HG02763 (cell line): ENCODE results near the gene ECE1.
A peak's percentile ranks its signal among the peaks of the same experiment; 100 is the strongest.
"Not testable (repeated sequence)": the region's sequence is repeated elsewhere in the genome, so short reads cannot be mapped to it uniquely, and the experiment has no call there.

Experiments
- ATAC-seq: cut with Tn5 transposase; IDR thresholded peaks from one replicate; pipeline ENCODE4 v1.9.1; 2021; ENCODE audit warnings: mild to moderate bottlenecking, moderate library complexity; ENCODE audit not compliant: unreplicated experiment

ECE1 gene

DNA sequence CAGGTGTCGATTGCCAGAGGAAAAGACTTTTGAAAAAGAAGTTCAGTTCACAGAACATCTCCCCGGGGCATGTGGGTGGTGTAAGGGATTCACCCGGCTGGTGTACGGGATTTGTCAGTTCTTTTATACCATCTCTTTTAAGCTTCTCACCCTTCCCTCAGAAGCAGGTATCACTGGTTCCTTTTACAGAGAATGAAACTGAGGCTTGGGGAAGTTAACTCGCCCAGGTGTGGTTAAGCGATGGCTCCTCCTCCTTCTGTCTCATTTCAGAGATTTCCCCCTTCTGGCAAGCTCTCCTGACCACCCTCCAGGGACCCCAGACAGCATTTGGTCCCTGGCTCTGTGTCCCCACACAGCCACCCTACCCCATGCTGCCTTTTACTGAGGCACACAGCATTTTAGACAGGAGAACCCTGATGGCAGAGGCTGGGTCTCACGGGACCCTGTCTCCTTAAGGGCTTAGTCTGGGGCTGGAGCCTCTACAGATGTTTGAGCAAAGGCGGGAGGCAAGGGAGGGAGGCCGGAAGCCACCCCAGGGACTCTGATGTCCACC is 2.8 kb upstream of the ECE1 start:
- peak; percentile 31 for ATAC-seq

GRCh38 chr1:21292503-21292983 is 2.3 kb upstream of the ECE1 start:
- ATAC-seq = no peak

GRCh38 chr1:21291964-21292363 is 1.7 kb upstream of the ECE1 start:
- no peak for ATAC-seq

- no peak for ATAC-seq
Measured at GRCh38 chr1:21291184-21291583, 921 bp upstream of the ECE1 start.

DNA sequence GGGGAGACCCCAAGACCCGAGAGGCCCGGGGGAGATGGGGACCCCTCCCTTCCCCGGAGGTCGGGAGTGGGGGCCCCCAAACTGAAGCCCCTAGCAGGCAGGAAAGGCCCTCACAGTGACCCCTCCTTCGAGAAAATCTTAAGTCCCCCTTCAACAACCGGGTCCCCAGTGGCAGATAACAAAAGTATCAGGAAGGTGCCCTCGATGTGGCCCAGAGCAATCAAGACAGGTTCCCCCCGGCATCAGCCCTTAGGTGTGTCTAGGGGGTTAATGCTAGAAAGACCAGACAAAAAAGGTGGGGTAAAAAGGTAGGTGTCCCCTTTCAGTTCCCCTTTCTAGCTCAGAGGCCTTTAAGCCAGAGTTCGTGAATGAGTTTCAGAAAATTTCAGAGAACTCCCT is 282 bp upstream of the ECE1 start:
- no peak for ATAC-seq

DNA sequence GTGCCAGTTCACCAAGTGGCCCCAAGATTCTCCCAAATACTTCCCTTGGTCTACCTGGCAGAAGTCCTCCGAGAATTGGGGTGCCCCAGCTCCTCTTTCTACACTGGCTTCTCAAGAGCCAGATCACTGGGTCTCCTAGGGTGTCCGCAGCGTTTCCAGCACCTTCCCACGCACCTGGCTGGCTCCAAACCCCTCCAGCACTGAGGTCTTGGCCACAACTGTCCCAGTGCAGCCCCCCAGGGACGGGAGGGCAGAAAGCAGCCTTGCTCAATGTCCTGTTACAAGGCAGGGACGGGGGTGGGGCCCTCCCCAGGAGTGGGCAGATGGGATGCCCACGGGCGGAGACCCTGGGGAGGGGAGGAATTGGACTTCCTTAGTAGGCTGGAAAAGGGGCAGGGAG is 1.1 kb downstream of the ECE1 start:
- ATAC-seq = no peak

GRCh38 chr1:21287905-21288514 is 2.3 kb downstream of the ECE1 start:
- no peak for ATAC-seq

GRCh38 chr1:21285386-21285785 is 4.9 kb downstream of the ECE1 start:
- ATAC-seq = not testable (repeated sequence)

GRCh38 chr1:21285055-21285372 is 5.2 kb downstream of the ECE1 start:
- no peak for ATAC-seq

DNA sequence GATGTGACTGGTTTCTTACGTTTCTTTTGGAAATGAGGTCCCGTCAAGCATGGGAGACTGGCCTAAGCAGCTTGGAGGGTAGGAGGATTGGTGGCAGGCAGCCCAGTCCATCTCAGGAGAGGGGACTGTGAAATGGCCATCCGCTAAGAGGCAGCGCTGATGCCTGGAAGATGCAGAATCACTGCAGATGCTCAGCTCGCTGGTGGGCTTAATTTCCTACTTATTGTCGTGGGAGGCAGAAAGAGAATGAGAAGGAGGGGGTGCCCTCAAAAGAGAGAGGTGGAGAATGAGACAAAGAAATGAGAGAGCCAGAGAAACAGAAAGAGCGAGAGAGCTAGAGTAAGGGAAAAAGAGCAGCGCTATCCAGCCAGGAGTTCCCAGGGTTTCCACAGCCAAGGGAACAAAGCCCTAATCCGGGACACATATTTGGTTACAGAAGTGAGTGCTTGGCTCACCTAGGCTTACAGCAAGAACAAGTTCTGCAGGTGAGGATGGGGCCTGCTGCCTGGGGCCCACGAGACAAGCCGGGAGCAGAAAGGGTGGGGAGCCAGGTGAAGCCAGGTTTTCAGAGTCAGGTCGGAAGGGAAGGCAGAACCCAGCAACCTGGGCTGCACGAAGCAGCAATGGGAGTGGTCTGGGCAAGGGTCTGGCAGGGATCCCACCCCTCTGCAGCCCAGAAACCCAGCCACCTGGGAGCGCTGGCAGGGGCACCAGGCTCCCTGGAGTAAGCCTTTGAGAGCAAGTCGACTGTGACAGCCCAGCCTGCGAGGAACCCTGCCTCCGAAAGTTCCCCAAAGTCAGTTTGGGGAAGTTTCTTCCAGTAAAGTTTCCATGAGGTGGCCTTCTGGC is 5.8 kb downstream of the ECE1 start:
- no peak for ATAC-seq

DNA sequence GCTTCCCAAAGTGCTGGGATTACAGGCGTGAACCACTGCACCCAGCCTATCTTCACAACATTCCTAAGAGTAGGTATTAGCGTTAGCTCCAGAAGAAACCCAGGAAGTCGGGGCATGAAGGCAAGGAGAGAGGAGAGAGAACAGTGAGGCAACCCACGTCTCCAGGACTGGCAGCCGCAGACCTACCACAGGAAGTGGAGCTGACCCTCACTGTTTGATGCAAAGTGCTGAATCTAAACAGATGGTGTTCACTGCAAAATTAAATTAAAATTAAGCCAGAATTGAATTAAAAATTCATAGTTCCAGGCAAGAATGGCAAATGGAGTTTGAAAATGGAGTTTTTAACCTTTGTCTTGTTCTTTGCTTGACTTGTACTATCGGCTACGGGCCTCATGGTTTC is 6.7 kb downstream of the ECE1 start:
- ATAC-seq = no peak

GRCh38 chr1:21282020-21282419 is 8.2 kb downstream of the ECE1 start:
- ATAC-seq = not testable (repeated sequence)

DNA sequence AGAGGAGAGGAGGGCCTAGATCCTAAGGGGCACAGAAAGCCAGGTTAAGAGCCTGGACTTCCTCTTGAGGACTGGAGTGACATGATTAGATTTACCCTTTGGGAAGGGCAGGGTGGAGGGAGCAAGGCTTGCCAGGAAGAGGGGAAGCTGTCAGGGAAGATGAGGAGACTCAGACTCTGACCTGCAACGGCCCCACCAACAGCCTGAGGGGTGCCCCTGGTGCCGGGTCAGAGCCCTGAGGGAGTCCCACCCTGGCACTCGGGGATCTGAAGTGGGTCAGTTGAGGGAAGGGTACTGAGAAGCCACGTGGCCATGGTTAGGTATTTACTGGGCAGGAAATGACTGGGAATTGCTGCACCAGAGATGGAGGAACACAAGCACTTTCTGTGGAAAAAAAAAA is 9.8 kb downstream of the ECE1 start:
- no peak for ATAC-seq

- ATAC-seq = no peak
Measured at GRCh38 chr1:21280011-21280471, 10.2 kb downstream of the ECE1 start.

DNA sequence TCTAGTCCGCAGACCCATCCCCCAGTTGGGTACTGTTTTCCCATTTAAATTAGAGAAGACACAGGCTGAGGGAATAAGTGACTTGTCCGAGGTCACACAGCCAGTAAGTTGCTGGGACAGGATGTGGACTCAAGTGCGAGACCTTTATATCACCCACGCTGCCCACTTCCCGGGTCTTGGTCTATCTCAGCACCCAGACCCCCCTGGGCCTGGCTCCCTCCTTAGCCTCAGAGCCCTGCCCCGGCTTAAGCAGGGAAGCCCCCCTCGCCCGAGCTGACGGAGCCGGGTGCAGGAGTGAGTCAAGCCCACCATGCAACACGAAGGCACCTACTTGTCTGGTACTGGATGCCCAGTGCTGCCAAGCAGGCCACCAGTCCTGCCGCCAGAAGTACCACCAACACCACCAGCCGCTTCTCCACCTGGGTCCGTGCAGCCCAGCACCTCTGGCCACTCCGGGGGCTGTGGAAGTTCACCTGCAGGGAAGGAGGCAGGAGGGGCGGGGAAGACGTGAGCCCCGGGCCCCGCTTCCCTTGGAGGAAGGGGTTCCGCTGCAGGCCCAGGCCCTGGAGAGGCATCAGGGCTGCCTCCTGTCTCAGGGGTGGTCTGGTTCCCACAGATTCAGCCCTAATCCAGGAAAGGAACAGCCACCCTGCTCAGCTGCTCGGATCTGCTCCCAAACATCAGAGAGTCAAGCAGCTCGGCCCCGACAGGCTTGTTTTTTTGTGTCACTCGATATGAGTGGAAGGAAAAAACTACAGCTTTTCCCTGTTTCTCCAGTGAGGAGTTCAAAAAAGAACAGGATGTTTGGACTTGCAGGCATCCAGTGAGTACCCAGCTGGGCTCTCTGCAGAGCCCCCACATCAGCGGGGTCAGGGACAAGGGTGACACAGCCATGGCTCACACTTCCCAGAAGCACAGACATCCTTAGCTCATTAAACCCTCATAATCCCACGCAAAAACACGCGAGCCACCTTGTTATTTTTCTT is 11.1 kb downstream of the ECE1 start:
- ATAC-seq = no peak

- no peak for ATAC-seq
Measured at GRCh38 chr1:21278208-21278859, 11.9 kb downstream of the ECE1 start.

DNA sequence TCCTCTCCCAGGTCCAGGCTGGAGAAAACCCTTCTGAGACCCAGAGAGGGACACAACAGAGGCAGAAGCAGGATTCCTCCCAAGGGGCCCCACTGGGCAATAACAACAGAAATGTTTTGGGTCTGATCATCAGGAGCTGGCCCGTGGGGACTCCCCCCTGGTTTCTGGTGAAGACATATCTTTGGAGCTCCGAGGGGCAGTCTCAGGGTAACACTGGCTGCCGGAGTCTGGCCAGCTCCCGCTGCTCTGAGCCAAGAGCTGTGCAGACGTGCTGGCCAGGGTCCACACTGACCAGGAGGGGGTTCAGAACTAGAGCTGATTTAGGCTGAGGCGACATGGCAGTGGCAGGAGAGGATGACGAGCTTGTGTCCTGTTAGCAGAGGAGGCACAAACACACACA is 13.1 kb downstream of the ECE1 start:
- ATAC-seq = no peak

GRCh38 chr1:21272540-21272939 is 17.7 kb downstream of the ECE1 start:
- ATAC-seq = no peak

DNA sequence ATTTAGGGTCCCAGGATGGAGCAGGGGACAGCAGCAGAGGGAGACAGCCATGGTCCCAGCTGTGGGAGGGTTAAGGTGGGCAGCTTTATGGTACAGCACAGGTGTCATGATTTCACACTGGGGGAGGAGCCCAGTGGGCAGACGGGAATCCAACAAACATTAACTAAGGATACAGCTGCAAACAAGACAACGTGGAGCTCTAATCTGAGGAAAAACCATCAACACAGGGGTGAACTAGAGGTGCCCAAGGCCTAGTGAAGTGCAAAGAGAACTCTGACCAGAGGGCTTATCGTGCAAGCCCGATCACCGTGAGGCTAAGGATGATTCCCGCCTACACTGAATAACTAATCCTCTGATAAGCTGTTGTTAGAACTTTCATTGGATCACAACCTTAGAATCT is 18.7 kb downstream of the ECE1 start:
- ATAC-seq = no peak

- ATAC-seq = no peak
Measured at GRCh38 chr1:21270086-21270689, 20.1 kb downstream of the ECE1 start.
